SW480 (cell line): ENCODE results near the gene GTPBP4.
"Not testable (repeated sequence)": the region's sequence is repeated elsewhere in the genome, so short reads cannot be mapped to it uniquely, and the experiment has no call there.

Source experiments
- DNase-seq: peaks from one replicate; pipeline ENCODE4 v3.0.0-alpha.2; 2016; ENCODE audit warnings: low spot score

Gene GTPBP4

GRCh38 chr10:1057106-1057657, 68.9 kb downstream of the GTPBP4 start:
- DNase-seq: no peak

GRCh38 chr10:1058017-1058416, 69.8 kb downstream of the GTPBP4 start:
- no peak for DNase-seq

- DNase-seq: no peak
Observed at GRCh38 chr10:1059902-1060301, 71.7 kb downstream of the GTPBP4 start.

GRCh38 chr10:1061930-1062774, 73.9 kb downstream of the GTPBP4 start:
- no peak for DNase-seq

- no peak for DNase-seq
Observed at GRCh38 chr10:1063232-1063865, 75.1 kb downstream of the GTPBP4 start.

- no peak for DNase-seq
Observed at GRCh38 chr10:1064964-1065247, 76.7 kb downstream of the GTPBP4 start.

GRCh38 chr10:1066734-1067133, 78.5 kb downstream of the GTPBP4 start:
- DNase-seq: not testable (repeated sequence)

GRCh38 chr10:1068380-1069361, 80.4 kb downstream of the GTPBP4 start:
- DNase-seq: no peak
